DOHH2 (cell line): ENCODE measurements around the gene SLA2.

ENCODE experiments used
- H3F3A ChIP-seq: fragments of 200-600 bp; sonication (generic), shearing (Covaris generic); 2 replicates; pipeline ENCODE4 v1.6.0; 2016; ENCODE audit warnings: antibody characterized with exemption, mild to moderate bottlenecking; ENCODE audit not compliant: control insufficient read depth, insufficient read depth
- H3K27ac ChIP-seq: fragments of 200-600 bp; sonication (generic); 2 replicates; pipeline ENCODE4 v1.5.1; 2014; ENCODE audit warnings: low read depth, mild to moderate bottlenecking, low read length, moderate library complexity
- H3K27me3 ChIP-seq: fragments of 200-600 bp; sonication (generic); 2 replicates; pipeline ENCODE4 v1.6.1; 2014; ENCODE audit warnings: mild to moderate bottlenecking, low read length, mixed read lengths; ENCODE audit not compliant: control insufficient read depth
- H3K36me3 ChIP-seq: fragments of 200-600 bp; sonication (generic); 2 replicates; pipeline ENCODE4 v1.6.1; 2014; ENCODE audit warnings: mild to moderate bottlenecking, low read length, moderate library complexity, mixed read lengths; ENCODE audit not compliant: control insufficient read depth
- H3K4me1 ChIP-seq: fragments of 200-600 bp; sonication (generic); 2 replicates; pipeline ENCODE4 v1.6.1; 2014; ENCODE audit warnings: mild to moderate bottlenecking, low read length, mixed read lengths; ENCODE audit not compliant: control insufficient read depth
- H3K4me2 ChIP-seq: fragments of 200-600 bp; sonication (generic); 2 replicates; pipeline ENCODE4 v1.6.0; 2014; ENCODE audit warnings: mild to moderate bottlenecking, low read length, moderate library complexity
- H3K4me3 ChIP-seq: fragments of 200-600 bp; sonication (generic); 2 replicates; pipeline ENCODE4 v1.5.1; 2014; ENCODE audit warnings: mild to moderate bottlenecking, low read length, mixed read lengths
- H3K79me2 ChIP-seq: fragments of 200-600 bp; sonication (generic); 2 replicates; pipeline ENCODE4 v1.6.1; 2014; ENCODE audit warnings: mild to moderate bottlenecking, low read length, mixed read lengths; ENCODE audit not compliant: control insufficient read depth
- H3K9me2 ChIP-seq: fragments of 200-600 bp; sonication (generic); replicated peaks from 2 replicates; pipeline ENCODE4 v1.6.1; 2014; ENCODE audit warnings: mild to moderate bottlenecking, low read length, mixed read lengths; ENCODE audit not compliant: control insufficient read depth
- H3K9me3 ChIP-seq: fragments of 200-600 bp; sonication (generic); 2 replicates; pipeline ENCODE4 v1.6.1; 2014; ENCODE audit warnings: antibody characterized with exemption, low read length, mixed read lengths; ENCODE audit not compliant: control insufficient read depth, insufficient read depth
- H4K20me1 ChIP-seq: fragments of 200-600 bp; sonication (generic); 2 replicates; pipeline ENCODE4 v1.6.0; 2014; ENCODE audit warnings: low read depth, mild to moderate bottlenecking, antibody characterized with exemption, low read length, moderate library complexity; ENCODE audit not compliant: control insufficient read depth, insufficient read depth
- CTCF ChIP-seq: fragments of 200-600 bp; sonication (generic); IDR thresholded peaks from one replicate; pipeline ENCODE4 v1.5.1; 2014; ENCODE audit warnings: antibody characterized with exemption, mild to moderate bottlenecking, low read depth, low read length; ENCODE audit not compliant: poor library complexity, severe bottlenecking
- EZH2phosphoT487 ChIP-seq: fragments of 200-600 bp; sonication (generic); IDR thresholded peaks from 2 replicates; pipeline ENCODE4 v1.6.1; 2017; ENCODE audit warnings: borderline replicate concordance, mild to moderate bottlenecking, antibody characterized with exemption, low read length, moderate library complexity, mixed read lengths

The SLA2 gene

GRCh38 chr20:36631646-36632045 is 14.3 kb downstream of the SLA2 start:
- no peaks in the 10 kb centered on the region for H3K79me2 ChIP-seq
- no peaks in the 10 kb centered on the region for H3K9me3 ChIP-seq
- TF ChIP-seq EZH2phosphoT487, result no peak
- no peak for TF ChIP-seq CTCF
- no peaks in the 10 kb centered on the region for H4K20me1 ChIP-seq
- H3K27ac ChIP-seq, result no peak overlapping the region
- H3K4me3 ChIP-seq, result no peak overlapping the region
- H3K4me1 ChIP-seq, result peaks cover 14% of the 10 kb centered on the region
- no peak overlapping the region for H3K4me2 ChIP-seq
- no peaks in the 10 kb centered on the region for H3K27me3 ChIP-seq
- H3K9me2 ChIP-seq, result no peaks in the 10 kb centered on the region
- H3K36me3 ChIP-seq, result no peaks in the 10 kb centered on the region
- H3F3A ChIP-seq, result no peaks in the 10 kb centered on the region

- no peak overlapping the region; the same call in 1 of the 2 replicates for H3K4me3 ChIP-seq
- no peaks in the 10 kb centered on the region for H3K9me2 ChIP-seq
- H4K20me1 ChIP-seq, result no peaks in the 10 kb centered on the region
- no peaks in the 10 kb centered on the region for H3K36me3 ChIP-seq
- no peaks in the 10 kb centered on the region for H3K27me3 ChIP-seq
- no peaks in the 10 kb centered on the region for H3F3A ChIP-seq
- no peaks in the 10 kb centered on the region for H3K9me3 ChIP-seq
- TF ChIP-seq EZH2phosphoT487 (no peak), CTCF (no peak)
- H3K4me2 ChIP-seq, result peak overlapping the region; percentile 58
- H3K4me1 ChIP-seq, result peaks cover 14% of the 10 kb centered on the region
- no peaks in the 10 kb centered on the region for H3K79me2 ChIP-seq
- H3K27ac ChIP-seq, result no peak overlapping the region
Measured at GRCh38 chr20:36629719-36630681, 16.0 kb downstream of the SLA2 start.

GRCh38 chr20:36628076-36628475 is 17.9 kb downstream of the SLA2 start:
- H3K27me3 ChIP-seq, result no peaks in the 10 kb centered on the region

More at GRCh38 chr20:36628076-36628475, 17.9 kb downstream of the SLA2 start:
- H3K36me3 ChIP-seq, result no peaks in the 10 kb centered on the region
- no peaks in the 10 kb centered on the region for H3F3A ChIP-seq
- no peaks in the 10 kb centered on the region for H4K20me1 ChIP-seq
- H3K9me3 ChIP-seq, result no peaks in the 10 kb centered on the region
- H3K9me2 ChIP-seq, result no peaks in the 10 kb centered on the region
- no peak overlapping the region for H3K4me3 ChIP-seq
- H3K4me2 ChIP-seq, result no peak overlapping the region
- TF ChIP-seq EZH2phosphoT487, result no peak
- no peak for TF ChIP-seq CTCF
- no peak overlapping the region for H3K27ac ChIP-seq
- H3K79me2 ChIP-seq, result no peaks in the 10 kb centered on the region
- peaks cover 14% of the 10 kb centered on the region for H3K4me1 ChIP-seq
